Stimulated activated CD4-positive, alpha-beta T cell treated with anti-CD3 and anti-CD28 coated beads, Interleukin-2, amount 100 ng/mL, for 4 hours (primary cell): ENCODE data around the gene CD160.
"Not testable (repeated sequence)": the region's sequence is repeated elsewhere in the genome, so short reads cannot be mapped to it uniquely, and the experiment has no call there.

ENCODE experiments used
- DNase-seq: peaks from one replicate; pipeline ENCODE4 v3.0.0-alpha.2; 2020; ENCODE audit warnings: low read depth

Gene CD160

DNA sequence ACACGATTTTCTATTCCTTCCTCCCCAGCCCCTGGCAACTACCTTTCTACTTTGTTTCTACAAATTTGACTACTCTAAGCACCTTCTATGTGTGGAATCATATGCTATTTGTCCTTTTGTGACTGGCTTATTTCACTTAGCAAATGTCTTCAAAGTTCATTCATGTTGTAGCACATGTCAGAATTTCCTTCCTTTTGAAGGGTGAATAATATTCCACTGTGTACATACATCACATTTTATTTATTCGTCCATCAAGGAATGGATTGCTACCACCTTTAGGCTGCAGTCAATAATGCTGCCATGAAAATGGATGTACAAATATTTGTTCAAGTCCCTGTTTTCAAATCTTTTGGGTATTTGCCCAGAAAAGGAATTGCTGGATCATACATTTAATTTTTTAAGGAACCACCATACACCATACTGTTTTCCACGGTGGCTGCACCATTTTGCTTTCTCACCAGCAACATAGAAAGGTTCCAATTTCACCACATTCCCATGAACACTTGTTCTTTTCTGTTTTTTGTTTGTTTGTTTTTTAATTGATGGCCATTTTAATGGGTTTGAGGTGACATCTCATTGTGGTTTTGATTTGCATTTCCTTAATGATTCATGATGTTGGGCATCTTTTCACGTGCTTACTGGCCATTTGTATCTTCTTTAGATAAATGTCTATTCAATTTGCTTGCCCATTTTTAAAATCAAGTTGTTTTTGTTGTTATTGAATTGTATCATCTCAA, 8.8 kb upstream of the CD160 start:
- no peak for DNase-seq

GRCh38 chr1:145711213-145711651, 8.1 kb upstream of the CD160 start:
- DNase-seq, result no peak

GRCh38 chr1:145714524-145715111, 4.7 kb upstream of the CD160 start:
- no peak for DNase-seq

- DNase-seq, result no peak
Measured at GRCh38 chr1:145716641-145717345, 2.5 kb upstream of the CD160 start.

DNA sequence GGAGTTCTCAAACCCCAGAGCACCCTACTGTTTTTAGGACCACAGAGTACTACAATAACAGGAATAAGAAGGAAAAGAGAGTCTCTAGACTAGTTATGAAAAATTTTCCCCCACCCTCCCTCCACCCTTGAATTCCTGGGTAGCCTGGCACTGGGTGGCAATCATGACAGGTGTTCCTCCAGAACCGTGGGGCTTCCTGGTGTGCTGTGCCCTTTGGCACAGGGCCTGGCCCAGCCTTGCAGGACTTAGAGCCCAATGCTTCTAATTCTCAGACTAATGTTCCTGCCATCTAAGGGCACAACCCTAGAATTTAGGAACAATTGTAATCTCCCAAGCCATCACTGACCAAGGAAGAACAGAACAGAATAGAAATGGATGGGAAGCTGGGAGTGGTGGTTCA, 1.5 kb upstream of the CD160 start:
- DNase-seq, result no peak

DNA sequence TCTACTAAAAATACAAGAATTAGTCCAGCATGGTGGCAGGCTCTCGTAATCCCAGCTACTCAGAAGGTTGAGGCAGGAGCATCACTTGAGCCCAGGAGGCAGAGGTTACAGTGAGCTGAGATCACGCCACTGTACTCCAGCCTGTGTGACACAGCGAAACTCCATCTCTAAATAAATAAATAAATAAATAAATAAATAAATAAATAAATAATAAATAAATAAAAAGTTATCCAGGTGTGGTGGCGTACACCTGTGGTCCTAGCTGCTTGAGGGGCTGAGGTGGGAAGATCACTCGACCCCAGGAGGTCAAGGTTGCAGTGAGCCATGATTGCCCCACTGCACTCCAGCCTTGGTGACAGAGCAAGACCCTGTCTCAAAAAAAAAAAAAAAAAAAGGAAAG, 834 bp upstream of the CD160 start:
- DNase-seq, result not testable (repeated sequence)

- no peak for DNase-seq
Measured at GRCh38 chr1:145720556-145720877, 1.2 kb downstream of the CD160 start.

DNA sequence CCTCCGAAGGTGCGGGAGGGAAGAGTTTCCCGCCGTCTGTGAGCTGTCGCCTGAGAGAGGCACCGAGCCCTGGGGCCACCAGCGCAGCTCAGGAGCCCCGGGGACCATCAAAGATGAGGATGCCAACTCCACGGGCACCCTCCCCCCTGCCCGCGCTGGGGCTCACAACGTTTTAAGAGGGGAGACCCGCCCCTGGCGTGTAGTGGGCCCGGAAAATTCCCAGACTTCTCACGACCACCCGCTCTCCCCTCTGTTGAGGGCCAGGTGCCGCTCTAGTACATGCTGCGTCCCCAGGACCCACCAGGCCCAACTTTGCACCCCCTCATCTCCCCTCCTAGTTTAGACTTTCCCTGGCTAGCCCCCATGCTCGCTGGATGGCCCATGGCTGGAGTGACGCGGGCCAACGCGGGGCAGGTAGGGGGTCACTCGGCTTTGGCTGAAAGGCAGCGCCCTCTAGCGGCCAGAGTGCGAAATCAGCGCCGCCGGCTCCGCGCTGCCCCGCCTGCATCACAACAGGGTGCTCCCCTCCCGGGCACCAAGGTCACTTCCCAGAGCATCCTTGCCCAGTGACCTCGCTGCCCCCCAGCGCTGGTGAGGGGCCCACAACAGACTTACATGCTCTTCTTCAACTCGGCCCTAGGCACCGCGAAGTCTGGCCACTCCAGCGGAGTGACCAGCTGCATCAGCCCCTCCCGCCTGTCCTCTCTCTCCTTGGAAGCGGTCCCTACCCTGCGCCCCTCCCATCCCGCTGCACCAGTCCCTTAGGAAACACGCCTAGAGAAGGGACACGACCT, 1.8 kb downstream of the CD160 start:
- DNase-seq, result peak; percentile 36

GRCh38 chr1:145726193-145726592, 6.9 kb downstream of the CD160 start:
- DNase-seq, result not testable (repeated sequence)

GRCh38 chr1:145729196-145729595, 9.9 kb downstream of the CD160 start:
- DNase-seq, result no peak

GRCh38 chr1:145729666-145730436, 10.6 kb downstream of the CD160 start:
- DNase-seq, result no peak

GRCh38 chr1:145730467-145730866, 11.2 kb downstream of the CD160 start:
- DNase-seq, result no peak

DNA sequence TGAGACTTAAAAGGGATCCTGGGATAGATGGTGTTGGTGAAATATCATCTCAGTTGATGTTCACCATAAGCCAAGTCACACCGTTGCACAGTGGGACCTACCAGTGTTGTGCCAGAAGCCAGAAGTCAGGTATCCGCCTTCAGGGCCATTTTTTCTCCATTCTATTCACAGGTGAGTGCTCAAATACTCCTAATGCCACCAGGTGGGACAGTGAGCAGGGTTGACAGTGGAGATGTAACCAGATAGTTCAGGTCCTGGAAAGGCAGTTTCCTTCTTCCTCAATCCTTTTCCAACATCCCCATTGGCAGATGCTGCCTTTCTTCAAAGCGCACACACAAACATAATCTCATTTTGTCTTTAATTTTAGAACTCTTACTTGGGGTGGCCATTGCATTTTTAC, 11.6 kb downstream of the CD160 start:
- DNase-seq, result no peak

DNA sequence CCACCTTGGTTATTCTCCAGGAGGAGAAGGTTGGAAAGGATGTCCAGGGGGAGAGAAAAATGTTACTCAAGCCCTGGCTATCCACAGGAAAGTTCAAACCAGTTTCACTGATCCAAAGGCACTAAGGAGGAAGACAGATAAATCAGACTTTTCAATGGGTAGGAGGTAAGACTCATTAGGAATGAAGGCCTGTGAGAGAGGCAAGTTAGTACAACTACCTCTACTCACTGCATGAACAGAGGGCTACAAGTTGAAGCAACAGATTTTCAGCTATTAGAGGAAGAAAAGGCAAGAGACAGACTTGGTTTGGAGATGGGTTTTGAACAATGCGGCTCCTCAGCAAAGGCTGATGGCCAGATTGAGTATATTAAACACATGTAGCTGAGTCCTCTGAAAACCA, 16.9 kb downstream of the CD160 start:
- DNase-seq, result no peak

DNA sequence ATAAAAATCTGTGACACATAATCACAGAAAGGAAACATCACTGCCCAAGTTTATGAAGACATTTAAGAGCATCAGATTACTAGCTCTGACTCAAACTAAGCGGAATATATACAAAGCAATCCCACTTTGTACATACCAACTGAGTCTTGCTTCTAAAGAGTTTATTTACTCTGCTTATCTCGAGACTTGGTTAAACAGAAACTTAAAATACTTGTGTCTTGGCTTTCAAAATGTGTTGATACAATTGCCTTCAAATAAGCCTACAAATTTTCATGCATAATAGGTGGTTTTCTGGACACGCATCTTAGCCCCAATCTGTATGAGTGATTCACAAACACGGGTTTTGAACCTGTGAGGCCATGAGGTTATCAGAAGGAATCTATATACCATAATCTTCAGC, 21.0 kb downstream of the CD160 start:
- no peak for DNase-seq

DNA sequence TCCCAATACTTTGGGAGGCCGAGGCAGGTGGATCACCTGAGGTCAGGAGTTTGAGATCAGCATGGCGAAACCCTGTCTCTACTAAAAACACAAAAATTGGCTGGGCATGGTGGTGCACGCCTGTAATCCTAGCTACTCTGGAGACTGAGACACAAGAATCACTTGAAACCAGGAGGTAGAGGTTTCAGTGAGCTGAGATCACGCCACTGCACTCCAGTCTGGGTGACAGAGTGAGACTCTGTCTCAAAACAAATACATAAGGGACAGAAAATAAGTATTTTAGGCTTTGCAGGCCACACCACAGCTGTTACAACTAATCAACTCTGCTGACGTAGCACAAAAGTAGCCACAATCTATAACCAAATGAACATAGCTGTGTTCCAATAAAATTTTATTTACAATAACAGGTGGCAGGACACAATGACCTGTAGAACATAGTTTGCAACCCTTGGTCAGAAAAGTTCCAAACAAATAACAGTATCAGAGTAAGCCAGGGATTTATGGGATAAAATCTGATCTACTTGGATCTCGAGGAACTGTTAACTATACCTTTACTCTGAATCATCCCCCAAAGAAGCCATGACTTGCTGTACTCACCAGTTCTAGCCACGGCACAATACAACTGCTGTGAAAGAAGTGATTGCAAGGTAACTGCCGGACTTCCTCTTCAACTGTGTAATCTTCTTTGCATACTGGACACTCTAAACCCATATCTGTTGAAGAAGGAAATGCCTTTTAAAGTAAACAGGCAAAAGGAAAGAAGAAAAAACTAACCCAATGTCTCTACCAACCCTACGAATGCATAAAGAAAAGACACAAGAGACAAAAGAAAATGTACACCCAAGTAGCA, 28.3 kb downstream of the CD160 start:
- no peak for DNase-seq

DNA sequence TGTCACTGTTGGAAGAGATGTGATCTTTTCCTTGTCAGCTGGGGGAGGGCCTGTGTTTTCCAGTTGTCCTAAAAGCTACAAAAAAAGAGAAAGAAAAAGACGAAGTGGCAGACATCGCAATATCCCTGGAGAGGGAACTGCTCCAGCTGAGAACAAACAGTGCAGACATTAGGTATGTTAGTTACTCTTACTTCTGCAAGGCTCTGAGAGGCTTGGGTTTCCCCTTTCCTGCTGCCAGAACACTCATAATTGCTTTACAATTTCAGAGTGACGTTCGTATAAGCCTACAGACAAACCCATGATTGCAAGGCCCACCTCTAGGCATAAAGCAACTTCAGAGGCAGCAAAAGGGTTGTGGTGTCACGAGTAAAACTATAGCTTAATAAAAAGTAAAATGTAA, 31.1 kb downstream of the CD160 start:
- no peak for DNase-seq

GRCh38 chr1:145751491-145752037, 32.3 kb downstream of the CD160 start:
- no peak for DNase-seq

DNA sequence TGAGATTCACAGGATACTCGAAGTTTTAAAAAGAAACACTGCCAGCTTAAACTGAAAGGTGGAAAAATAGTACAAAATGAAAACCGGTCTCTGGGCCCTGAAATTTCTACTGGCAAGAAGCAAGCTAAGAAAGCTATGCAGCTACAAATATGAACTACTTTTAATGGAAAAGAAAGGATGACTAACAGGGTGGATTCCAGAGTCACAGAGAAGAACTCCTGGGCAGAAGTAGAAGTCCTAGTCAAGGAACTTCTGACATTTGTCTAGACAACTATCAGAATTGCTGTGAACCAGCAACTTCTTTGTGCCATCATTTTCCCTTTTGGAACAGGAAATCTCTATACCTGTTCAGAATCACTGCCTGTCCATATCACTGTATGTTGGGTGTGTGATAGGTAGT, 38.1 kb downstream of the CD160 start:
- DNase-seq, result no peak

DNA sequence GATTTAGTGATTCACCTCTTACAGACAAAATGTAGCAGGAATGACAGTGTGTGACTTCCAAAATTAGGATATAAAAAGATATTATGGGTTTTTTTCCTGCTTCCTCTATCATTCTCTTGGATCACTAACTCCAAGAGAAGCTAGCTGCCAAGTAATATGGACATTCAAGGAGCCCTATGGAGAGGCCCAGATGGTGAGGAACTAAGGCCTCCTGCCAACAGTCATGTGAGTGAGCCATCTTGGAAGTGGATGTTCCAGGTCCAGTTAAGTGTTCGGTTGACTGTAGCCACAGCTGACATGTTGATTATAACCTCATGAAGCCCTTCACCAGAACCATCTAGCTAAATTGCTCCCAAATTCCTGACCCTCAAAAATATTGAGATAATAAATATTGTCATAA, 38.8 kb downstream of the CD160 start:
- DNase-seq, result no peak

DNA sequence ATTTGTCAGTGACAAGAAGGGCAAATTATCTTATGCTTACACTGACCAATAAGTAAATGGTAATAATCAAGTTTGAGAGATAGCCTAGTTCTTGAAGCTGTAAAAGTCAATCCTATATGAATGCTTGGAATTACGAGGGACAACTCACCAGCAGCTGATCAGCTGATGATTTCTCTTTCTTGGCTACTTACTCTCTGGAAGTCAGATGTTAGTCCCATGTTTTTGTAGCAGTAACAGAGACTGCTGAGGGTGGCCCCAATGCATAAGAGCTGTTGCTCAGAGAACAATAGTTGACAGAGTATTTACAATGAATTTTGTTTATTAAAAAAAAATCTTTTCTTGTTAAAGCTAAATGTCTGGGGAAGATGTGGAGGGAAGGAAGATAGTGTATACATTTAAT, 39.3 kb downstream of the CD160 start:
- DNase-seq, result no peak
